CD4-positive, alpha-beta T cell (primary cell): Measurements from ENCODE around the gene ATP11A. TPM values are rescaled to one million over a fixed set of nuclear protein-coding genes. Genes with fewer than 3 reads are reported as not detected.

Experiments used
- ATAC-seq: fragments of 200-7000 bp; cut with Tn5 transposase; one replicate; pipeline ENCODE4 v1.10.0; 2022; ENCODE audit warnings: mild to moderate bottlenecking; ENCODE audit not compliant: poor library complexity
- CTCF ChIA-PET: fragments of 350-600 bp; sonication (Branson Sonifier 250); formaldehyde crosslinking; loops from one replicate; lab custom pipeline; 2021; ENCODE audit warnings: antibody characterized with exemption, inconsistent platforms; lab: Charles Lee
- POLR2A ChIA-PET: fragments of 350-600 bp; sonication (Branson Sonifier 250); formaldehyde crosslinking; loops from one replicate; lab custom pipeline; 2021; ENCODE audit warnings: antibody characterized with exemption, inconsistent platforms; lab: Charles Lee
- DNase-seq, 14 experiments: peaks; one replicate each; pipeline ENCODE4 v3.0.0-alpha.2; 2013 to 2020; ENCODE audit warnings: mixed read lengths in 2 of 14
- H3K27ac ChIP-seq, 2 donors: one replicate each; pipeline versions ENCODE4 v1.5.1 to v1.7.0; 2013; ENCODE audit warnings: low read length in 2 of 2, low read depth in 1 of 2, mild to moderate bottlenecking in 1 of 2
- H3K27me3 ChIP-seq, 2 experiments: 1 replicate in 1 of 2; 2 replicates in 1 of 2; pipeline versions ENCODE4 v1.6.1 to v1.7.0; 2013; ENCODE audit warnings: low read length in 2 of 2, control low read depth in 1 of 2, mild to moderate bottlenecking in 1 of 2, moderate library complexity in 1 of 2; ENCODE audit not compliant: insufficient read depth in 2 of 2, control insufficient read depth in 1 of 2
- H3K36me3 ChIP-seq: one replicate; pipeline ENCODE4 v1.6.1; 2013; ENCODE audit warnings: low read length, control low read depth; ENCODE audit not compliant: insufficient read depth
- H3K4me1 ChIP-seq: one replicate; pipeline ENCODE4 v1.6.1; 2013; ENCODE audit warnings: low read length, control low read depth; ENCODE audit not compliant: insufficient read depth
- H3K4me3 ChIP-seq: one replicate; pipeline ENCODE4 v1.5.1; 2013; ENCODE audit warnings: mild to moderate bottlenecking, low read length, moderate library complexity
- H3K9me3 ChIP-seq, 2 experiments: 1 replicate in 1 of 2; 2 replicates in 1 of 2; pipeline versions ENCODE4 v1.6.1 to v1.7.0; 2013; ENCODE audit warnings: low read length in 2 of 2, mild to moderate bottlenecking in 2 of 2, control low read depth in 1 of 2, moderate library complexity in 1 of 2; ENCODE audit not compliant: control insufficient read depth in 1 of 2, insufficient read depth in 1 of 2
- H3K27ac Mint-ChIP-seq: one replicate; pipeline ENCODE4 v1.8.0; 2020; ENCODE audit warnings: mixed read lengths
- H3K27me3 Mint-ChIP-seq: one replicate; pipeline ENCODE4 v1.8.0; 2021; ENCODE audit warnings: mixed read lengths
- H3K36me3 Mint-ChIP-seq: one replicate; pipeline ENCODE4 v1.8.0; 2021; ENCODE audit warnings: low read depth, mixed read lengths
- H3K4me1 Mint-ChIP-seq: one replicate; pipeline ENCODE4 v1.8.0; 2021; ENCODE audit warnings: low read depth, mixed read lengths
- H3K4me3 Mint-ChIP-seq: one replicate; pipeline ENCODE4 v1.8.0; 2020; ENCODE audit warnings: mild to moderate bottlenecking, mixed read lengths
- H3K9me3 Mint-ChIP-seq: one replicate; pipeline ENCODE4 v1.8.0; 2020; ENCODE audit warnings: mixed read lengths
- intact Hi-C, 2 experiments: fragments of 100-400 bp; cut with DNase I in 1 of 2; cut with micrococcal nuclease in 1 of 2; formaldehyde crosslinking; loops; one replicate each; pipeline versions ENCODE4 v1.15.1 to v1.9.0; 2023 to 2025; cut with DNase I, micrococcal nuclease
- total RNA-seq, 174 experiments: library from RNA in 2 of 174; stranded (reverse) in 2 of 174; gene quantifications; one replicate each; pipeline ENCODE4 v1.2.3 and lab custom pipeline; 2021 to 2026
- TF ChIP-seq, protein P1 (sequence below): fragments of 200-600 bp; IDR thresholded peaks from one replicate; pipeline ENCODE4 v1.8.0; 2022; ENCODE audit warnings: antibody characterized with exemption, mild to moderate bottlenecking

Gene ATP11A
- total RNA-seq, 2 experiments from 2014 or later, result 56.7 to 66.8 TPM

- ATAC-seq, result no peak
- POLR2A ChIA-PET, result no interaction called here
- no peak overlapping the region for H3K27ac ChIP-seq
- no peak overlapping the region for H3K4me3 ChIP-seq
- intact Hi-C loops, result no loop called here
- no peaks in the 10 kb centered on the region for H3K36me3 Mint-ChIP-seq
- H3K9me3 Mint-ChIP-seq, result no peaks in the 10 kb centered on the region
- TF ChIP-seq, protein P1, sequence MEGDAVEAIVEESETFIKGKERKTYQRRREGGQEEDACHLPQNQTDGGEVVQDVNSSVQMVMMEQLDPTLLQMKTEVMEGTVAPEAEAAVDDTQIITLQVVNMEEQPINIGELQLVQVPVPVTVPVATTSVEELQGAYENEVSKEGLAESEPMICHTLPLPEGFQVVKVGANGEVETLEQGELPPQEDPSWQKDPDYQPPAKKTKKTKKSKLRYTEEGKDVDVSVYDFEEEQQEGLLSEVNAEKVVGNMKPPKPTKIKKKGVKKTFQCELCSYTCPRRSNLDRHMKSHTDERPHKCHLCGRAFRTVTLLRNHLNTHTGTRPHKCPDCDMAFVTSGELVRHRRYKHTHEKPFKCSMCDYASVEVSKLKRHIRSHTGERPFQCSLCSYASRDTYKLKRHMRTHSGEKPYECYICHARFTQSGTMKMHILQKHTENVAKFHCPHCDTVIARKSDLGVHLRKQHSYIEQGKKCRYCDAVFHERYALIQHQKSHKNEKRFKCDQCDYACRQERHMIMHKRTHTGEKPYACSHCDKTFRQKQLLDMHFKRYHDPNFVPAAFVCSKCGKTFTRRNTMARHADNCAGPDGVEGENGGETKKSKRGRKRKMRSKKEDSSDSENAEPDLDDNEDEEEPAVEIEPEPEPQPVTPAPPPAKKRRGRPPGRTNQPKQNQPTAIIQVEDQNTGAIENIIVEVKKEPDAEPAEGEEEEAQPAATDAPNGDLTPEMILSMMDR, result no peak
- no peaks in the 10 kb centered on the region for H3K27me3 Mint-ChIP-seq
- no peaks in the 10 kb centered on the region for H3K27me3 ChIP-seq
- H3K4me3 Mint-ChIP-seq, result no peak overlapping the region
- H3K4me1 ChIP-seq, result no peaks in the 10 kb centered on the region
- no peaks in the 10 kb centered on the region for H3K4me1 Mint-ChIP-seq
- DNase-seq, result no peak
- no peaks in the 10 kb centered on the region for H3K9me3 ChIP-seq
- H3K36me3 ChIP-seq, result no peaks in the 10 kb centered on the region
- CTCF ChIA-PET, result no interaction called here
- H3K27ac Mint-ChIP-seq, result no peak overlapping the region
Measured at GRCh38 chr13:112655913-112656312, 33.9 kb upstream of the ATP11A start.

- H3K27ac ChIP-seq, result no peak overlapping the region
- no peaks in the 10 kb centered on the region for H3K36me3 ChIP-seq
- Mint-ChIP-seq H3K4me1 (no peaks in the 10 kb centered on the region), H3K4me3 (no peak overlapping the region), H3K27me3 (no peaks in the 10 kb centered on the region), H3K36me3 (no peaks in the 10 kb centered on the region), H3K27ac (no peak overlapping the region), H3K9me3 (no peaks in the 10 kb centered on the region)
- CTCF ChIA-PET, result no interaction called here
- no peaks in the 10 kb centered on the region for H3K27me3 ChIP-seq
- DNase-seq (no peak), ATAC-seq (no peak)
- no peak overlapping the region for H3K4me3 ChIP-seq
- intact Hi-C loops, result no loop called here
- TF ChIP-seq, protein P1, result no peak
- no peaks in the 10 kb centered on the region for H3K4me1 ChIP-seq
- POLR2A ChIA-PET, result no interaction called here
- H3K9me3 ChIP-seq, result no peaks in the 10 kb centered on the region
Measured at GRCh38 chr13:112657850-112658445, 31.9 kb upstream of the ATP11A start.

GRCh38 chr13:112658808-112659207 is 31.0 kb upstream of the ATP11A start:
- H3K36me3 ChIP-seq, result no peaks in the 10 kb centered on the region
- H3K27ac ChIP-seq, result no peak overlapping the region
- Mint-ChIP-seq H3K36me3 (no peaks in the 10 kb centered on the region), H3K9me3 (no peaks in the 10 kb centered on the region), H3K27me3 (no peaks in the 10 kb centered on the region), H3K27ac (no peak overlapping the region), H3K4me3 (no peak overlapping the region), H3K4me1 (no peaks in the 10 kb centered on the region)
- H3K9me3 ChIP-seq, result no peaks in the 10 kb centered on the region
- ChIA-PET POLR2A (no interaction called here), CTCF (no interaction called here)
- H3K27me3 ChIP-seq, result no peaks in the 10 kb centered on the region
- ATAC-seq (no peak), DNase-seq (no peak)
- TF ChIP-seq, protein P1, result no peak
- H3K4me1 ChIP-seq, result no peaks in the 10 kb centered on the region
- intact Hi-C loops, result no loop called here
- no peak overlapping the region for H3K4me3 ChIP-seq
